Gastroesophageal sphincter (tissue), 2 donors: ENCODE measurements around the gene MCM3AP.

Experiments
- EP300 ChIP-seq: sonication (generic); formaldehyde crosslinking; IDR thresholded peaks from one replicate; pipeline ENCODE4 v1.6.1; 2017; ENCODE audit warnings: antibody characterized with exemption, mild to moderate bottlenecking
- POLR2A ChIP-seq, 2 donors: fragments of 450-650 bp; IDR thresholded peaks; one replicate each; pipeline ENCODE4 v1.6.1; 2017; ENCODE audit warnings: antibody characterized with exemption in 2 of 2, mild to moderate bottlenecking in 2 of 2, moderate library complexity in 1 of 2

DNA sequence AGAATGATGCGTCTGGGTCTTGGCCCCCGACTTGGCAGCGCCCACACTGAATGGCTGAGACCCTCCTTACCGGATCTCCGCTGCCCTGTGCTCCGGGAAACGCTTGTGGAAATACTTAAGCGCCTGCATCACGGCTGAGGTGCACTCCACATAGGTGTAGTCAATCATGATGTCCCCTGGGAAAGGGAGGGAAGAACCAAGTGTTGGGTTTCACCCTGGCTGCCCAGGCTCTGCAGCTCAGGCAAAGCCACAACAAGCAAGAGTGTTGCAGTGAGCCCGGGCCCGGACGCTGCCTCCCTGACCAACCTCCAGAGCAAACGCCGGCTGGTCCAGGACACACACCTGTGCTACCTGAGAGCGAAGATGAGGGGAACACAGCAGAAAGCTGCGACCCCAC lies 79.6 kb downstream of the MCM3AP start:
- no peak for TF ChIP-seq EP300
- no peak for TF ChIP-seq POLR2A (IDR thresholded peaks at IDR 0.05)
